ENCODE measurements around the gene BPIFB1.

DNA sequence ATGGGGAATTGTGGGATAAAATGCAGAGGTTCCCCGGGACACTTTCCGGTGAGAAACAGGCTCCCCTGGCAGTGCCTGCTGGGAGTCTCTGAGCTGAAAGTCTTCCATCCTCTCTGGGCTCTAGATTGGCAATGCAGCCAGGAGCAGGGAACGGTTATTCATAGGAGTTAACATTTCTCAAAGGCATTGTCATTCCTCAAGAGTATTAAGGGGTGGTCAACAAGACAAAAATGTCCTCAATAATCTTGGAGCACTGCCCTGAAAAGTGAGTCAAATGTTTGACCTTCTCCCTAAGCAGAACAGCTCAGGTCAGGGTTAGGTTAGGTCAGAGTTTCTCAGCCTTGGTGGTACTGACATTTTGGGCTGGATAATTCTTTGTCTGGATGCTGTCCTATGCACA, 13.2 kb downstream of the BPIFB1 start:
- TF ChIP-seq, protein P1, sequence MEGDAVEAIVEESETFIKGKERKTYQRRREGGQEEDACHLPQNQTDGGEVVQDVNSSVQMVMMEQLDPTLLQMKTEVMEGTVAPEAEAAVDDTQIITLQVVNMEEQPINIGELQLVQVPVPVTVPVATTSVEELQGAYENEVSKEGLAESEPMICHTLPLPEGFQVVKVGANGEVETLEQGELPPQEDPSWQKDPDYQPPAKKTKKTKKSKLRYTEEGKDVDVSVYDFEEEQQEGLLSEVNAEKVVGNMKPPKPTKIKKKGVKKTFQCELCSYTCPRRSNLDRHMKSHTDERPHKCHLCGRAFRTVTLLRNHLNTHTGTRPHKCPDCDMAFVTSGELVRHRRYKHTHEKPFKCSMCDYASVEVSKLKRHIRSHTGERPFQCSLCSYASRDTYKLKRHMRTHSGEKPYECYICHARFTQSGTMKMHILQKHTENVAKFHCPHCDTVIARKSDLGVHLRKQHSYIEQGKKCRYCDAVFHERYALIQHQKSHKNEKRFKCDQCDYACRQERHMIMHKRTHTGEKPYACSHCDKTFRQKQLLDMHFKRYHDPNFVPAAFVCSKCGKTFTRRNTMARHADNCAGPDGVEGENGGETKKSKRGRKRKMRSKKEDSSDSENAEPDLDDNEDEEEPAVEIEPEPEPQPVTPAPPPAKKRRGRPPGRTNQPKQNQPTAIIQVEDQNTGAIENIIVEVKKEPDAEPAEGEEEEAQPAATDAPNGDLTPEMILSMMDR (optimal IDR thresholded peaks at IDR 0.05 in 1 of 3, IDR thresholded peaks at IDR 0.05 in 1 of 3, conservative IDR thresholded peaks at IDR 0.05 in 1 of 3; ENCODE audit: extremely low read depth in 1 of 3, insufficient read depth in 2 of 3, low read length in 3 of 3), result no peak
- TF ChIP-seq EZH2 (IDR thresholded peaks at IDR 0.05; ENCODE audit: low read length), result no peak
